A673 (cell line): ENCODE results near the gene KLC3.

Source experiments
- EZH2 ChIP-seq: fragments of 200-600 bp; sonication (generic); IDR thresholded peaks from 2 replicates; pipeline ENCODE4 v1.6.1; 2017; ENCODE audit warnings: borderline replicate concordance, low read depth, mild to moderate bottlenecking, mixed read lengths, antibody characterized with exemption, low read length; ENCODE audit not compliant: poor library complexity, severe bottlenecking
- TF ChIP-seq, protein P1 (sequence below): fragments of 300-800, 200-600 bp; sonication (generic); conservative IDR thresholded peaks from 2 replicates; pipeline ENCODE4 v1.5.1; 2017; ENCODE audit warnings: low read depth, mild to moderate bottlenecking, antibody characterized with exemption, low read length, moderate library complexity, mixed read lengths

DNA sequence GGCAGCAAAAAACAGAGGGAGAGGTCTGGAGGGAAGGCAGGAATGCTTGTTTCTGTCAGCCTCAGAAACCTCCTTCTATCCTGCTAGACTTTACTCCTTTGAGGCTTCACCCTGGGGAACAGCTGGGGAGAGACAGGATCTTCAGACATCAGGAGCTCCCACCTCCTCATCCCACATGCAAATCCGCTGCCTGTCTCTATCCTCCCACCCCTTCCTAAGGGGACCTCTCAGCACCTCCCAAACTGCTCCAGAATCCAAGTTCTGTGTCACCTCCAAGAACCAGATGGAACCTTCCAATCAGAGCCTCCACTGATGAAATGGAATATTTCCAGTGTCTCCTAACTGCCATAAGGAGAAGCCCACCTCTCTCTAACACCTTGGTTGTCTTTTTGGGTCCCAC is 39.6 kb downstream of the KLC3 start:
- TF ChIP-seq, protein P1, sequence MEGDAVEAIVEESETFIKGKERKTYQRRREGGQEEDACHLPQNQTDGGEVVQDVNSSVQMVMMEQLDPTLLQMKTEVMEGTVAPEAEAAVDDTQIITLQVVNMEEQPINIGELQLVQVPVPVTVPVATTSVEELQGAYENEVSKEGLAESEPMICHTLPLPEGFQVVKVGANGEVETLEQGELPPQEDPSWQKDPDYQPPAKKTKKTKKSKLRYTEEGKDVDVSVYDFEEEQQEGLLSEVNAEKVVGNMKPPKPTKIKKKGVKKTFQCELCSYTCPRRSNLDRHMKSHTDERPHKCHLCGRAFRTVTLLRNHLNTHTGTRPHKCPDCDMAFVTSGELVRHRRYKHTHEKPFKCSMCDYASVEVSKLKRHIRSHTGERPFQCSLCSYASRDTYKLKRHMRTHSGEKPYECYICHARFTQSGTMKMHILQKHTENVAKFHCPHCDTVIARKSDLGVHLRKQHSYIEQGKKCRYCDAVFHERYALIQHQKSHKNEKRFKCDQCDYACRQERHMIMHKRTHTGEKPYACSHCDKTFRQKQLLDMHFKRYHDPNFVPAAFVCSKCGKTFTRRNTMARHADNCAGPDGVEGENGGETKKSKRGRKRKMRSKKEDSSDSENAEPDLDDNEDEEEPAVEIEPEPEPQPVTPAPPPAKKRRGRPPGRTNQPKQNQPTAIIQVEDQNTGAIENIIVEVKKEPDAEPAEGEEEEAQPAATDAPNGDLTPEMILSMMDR, result no peak
- no peak for TF ChIP-seq EZH2
